Type B pancreatic cell (in vitro differentiated cells): Measurements from ENCODE around the gene ZSCAN18. TPM values are rescaled to one million over a fixed set of nuclear protein-coding genes. Genes with fewer than 3 reads are reported as not detected.

ENCODE experiments used
- DNase-seq: peaks from one replicate; pipeline ENCODE4 v3.0.0; 2021; ENCODE audit warnings: mixed read lengths; ENCODE audit not compliant: unreplicated experiment; ENCODE audit errors: extremely low spot score
- H3K27ac Mint-ChIP-seq: 2 replicates; pipeline ENCODE4 v1.8.0; 2021; ENCODE audit warnings: mild to moderate bottlenecking, mixed read lengths
- H3K27me3 Mint-ChIP-seq: 2 replicates; pipeline ENCODE4 v1.8.0; 2021; ENCODE audit warnings: mixed read lengths
- H3K36me3 Mint-ChIP-seq: 2 replicates; pipeline ENCODE4 v1.8.0; 2021; ENCODE audit warnings: mixed read lengths
- H3K4me1 Mint-ChIP-seq: one replicate; pipeline ENCODE4 v1.8.0; 2021; ENCODE audit warnings: mixed read lengths; ENCODE audit not compliant: unreplicated experiment
- H3K4me3 Mint-ChIP-seq: 2 replicates; pipeline ENCODE4 v1.8.0; 2021; ENCODE audit warnings: mild to moderate bottlenecking, mixed read lengths
- H3K9me3 Mint-ChIP-seq: 2 replicates; pipeline ENCODE4 v1.8.0; 2021; ENCODE audit warnings: mixed read lengths
- total RNA-seq: library from RNA; stranded (reverse); gene quantifications from 2 replicates; pipeline ENCODE4 v1.2.1, GENCODE V29; 2021; ENCODE audit warnings: low replicate concordance
- TF ChIP-seq, protein P1 (sequence below): fragments of 200-600 bp; sonication (generic); conservative IDR thresholded peaks from 2 replicates; pipeline ENCODE4 v1.5.0; 2021; ENCODE audit warnings: antibody characterized with exemption, mild to moderate bottlenecking

The ZSCAN18 gene
- total RNA-seq, 1 donor from 2014 or later: 82.4 TPM

DNA sequence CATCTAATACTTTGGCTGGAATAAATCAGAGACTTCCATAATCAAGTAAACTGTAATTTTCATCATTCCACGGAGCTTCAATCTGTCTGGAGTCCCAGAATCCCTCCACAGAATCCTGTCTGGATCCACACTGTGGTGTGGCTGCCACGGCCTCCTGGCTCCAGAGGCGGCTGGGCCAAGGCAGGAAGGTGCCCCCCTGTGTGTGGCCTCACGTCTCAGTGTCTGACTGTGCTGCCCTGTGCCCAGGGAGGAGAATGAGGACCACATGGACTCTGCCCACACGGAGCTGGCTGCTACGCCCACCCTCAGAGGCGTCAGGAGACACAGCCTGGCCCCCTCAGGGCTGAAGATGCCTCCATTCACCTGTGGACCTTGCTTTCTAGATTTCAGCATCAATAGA, 51.2 kb downstream of the ZSCAN18 start:
- TF ChIP-seq, protein P1, sequence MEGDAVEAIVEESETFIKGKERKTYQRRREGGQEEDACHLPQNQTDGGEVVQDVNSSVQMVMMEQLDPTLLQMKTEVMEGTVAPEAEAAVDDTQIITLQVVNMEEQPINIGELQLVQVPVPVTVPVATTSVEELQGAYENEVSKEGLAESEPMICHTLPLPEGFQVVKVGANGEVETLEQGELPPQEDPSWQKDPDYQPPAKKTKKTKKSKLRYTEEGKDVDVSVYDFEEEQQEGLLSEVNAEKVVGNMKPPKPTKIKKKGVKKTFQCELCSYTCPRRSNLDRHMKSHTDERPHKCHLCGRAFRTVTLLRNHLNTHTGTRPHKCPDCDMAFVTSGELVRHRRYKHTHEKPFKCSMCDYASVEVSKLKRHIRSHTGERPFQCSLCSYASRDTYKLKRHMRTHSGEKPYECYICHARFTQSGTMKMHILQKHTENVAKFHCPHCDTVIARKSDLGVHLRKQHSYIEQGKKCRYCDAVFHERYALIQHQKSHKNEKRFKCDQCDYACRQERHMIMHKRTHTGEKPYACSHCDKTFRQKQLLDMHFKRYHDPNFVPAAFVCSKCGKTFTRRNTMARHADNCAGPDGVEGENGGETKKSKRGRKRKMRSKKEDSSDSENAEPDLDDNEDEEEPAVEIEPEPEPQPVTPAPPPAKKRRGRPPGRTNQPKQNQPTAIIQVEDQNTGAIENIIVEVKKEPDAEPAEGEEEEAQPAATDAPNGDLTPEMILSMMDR: no peak
- Mint-ChIP-seq H3K27ac (no peak overlapping the region), H3K9me3 (peaks cover 10% of the 10 kb centered on the region), H3K4me1 (no peaks in the 10 kb centered on the region), H3K4me3 (no peak overlapping the region), H3K36me3 (no peaks in the 10 kb centered on the region), H3K27me3 (no peaks in the 10 kb centered on the region)
- DNase-seq: no peak

DNA sequence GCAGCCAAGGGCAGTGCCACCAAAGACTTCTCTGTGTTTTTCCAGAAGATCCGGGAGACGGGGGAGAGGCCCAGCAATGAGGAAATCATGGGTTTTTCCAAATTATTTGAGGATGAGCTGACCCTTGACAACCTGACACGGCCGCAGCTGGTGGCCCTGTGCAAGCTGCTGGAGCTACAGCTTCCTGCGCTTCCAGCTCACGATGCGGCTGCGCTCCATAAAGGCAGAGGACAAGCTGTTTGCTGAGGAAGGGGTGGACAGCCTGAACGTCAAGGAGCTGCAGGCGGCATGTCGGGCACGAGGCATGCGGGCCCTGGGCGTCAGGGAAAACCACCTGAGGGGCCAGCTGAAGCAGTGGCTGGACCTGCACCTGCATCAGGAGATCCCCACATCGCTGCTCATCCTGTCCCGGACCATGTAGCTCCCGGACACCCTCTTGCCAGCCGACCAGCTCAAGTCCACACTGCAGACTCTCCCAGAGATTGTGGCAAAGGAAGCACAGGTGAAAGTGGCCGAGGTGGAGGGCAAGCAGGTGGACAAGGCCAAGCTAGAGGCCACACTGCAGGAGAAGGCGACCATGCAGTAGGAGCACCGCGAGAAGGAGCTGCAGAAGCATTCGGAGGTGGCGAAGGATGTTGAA, 52.5 kb downstream of the ZSCAN18 start:
- DNase-seq: no peak
- Mint-ChIP-seq H3K9me3 (peaks cover 10% of the 10 kb centered on the region), H3K36me3 (no peaks in the 10 kb centered on the region), H3K27me3 (no peaks in the 10 kb centered on the region), H3K27ac (no peak overlapping the region), H3K4me1 (no peaks in the 10 kb centered on the region), H3K4me3 (no peak overlapping the region)
- TF ChIP-seq, protein P1: no peak

DNA sequence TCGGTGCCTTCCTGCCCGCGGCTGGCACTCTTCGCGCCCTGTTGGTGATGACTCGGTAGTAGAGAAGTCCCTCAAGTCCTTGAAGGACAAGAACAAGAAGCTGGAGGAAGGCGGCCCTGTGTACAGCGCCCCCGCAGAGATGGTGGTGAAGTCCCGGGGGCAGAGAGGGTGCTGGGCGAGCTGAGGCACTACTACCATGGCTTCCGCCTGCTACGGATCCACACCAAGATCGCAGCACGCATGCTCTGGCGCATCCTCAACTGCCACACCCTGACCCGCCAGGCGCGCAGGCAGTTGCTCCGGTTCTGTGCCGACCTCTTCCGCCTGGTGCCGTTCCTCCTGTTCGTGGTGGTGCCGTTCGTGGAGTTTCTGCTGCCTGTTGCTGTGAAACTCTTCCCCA, 53.1 kb downstream of the ZSCAN18 start:
- Mint-ChIP-seq H3K4me3 (no peak overlapping the region), H3K9me3 (peaks cover 10% of the 10 kb centered on the region), H3K4me1 (no peaks in the 10 kb centered on the region), H3K27ac (no peak overlapping the region), H3K27me3 (no peaks in the 10 kb centered on the region), H3K36me3 (no peaks in the 10 kb centered on the region)
- TF ChIP-seq, protein P1: no peak
- DNase-seq: no peak

DNA sequence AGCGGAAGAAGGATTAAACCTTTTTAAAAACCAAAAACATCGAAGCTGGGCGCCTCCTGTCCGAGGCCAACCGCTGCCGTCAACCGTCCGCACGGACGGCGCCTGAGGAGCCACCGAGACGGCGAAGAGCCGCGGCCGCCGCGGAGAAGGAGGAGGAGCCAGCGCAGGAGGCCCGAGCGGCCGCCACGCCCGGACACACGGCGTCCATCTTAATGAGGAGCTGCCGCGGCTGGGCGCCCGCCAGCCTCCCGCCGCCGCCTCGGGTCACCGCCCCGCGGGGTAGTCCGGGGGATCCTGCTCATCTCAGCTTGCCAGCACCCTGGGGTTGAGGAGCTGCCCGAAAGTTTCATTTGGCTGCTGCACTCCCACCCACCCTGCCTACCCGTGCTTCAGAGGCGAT, 53.6 kb downstream of the ZSCAN18 start:
- H3K27ac Mint-ChIP-seq: no peak overlapping the region
- H3K9me3 Mint-ChIP-seq: peaks cover 9% of the 10 kb centered on the region
- DNase-seq: no peak
- no peak overlapping the region for H3K4me3 Mint-ChIP-seq
- H3K4me1 Mint-ChIP-seq: no peaks in the 10 kb centered on the region
- H3K27me3 Mint-ChIP-seq: no peaks in the 10 kb centered on the region
- H3K36me3 Mint-ChIP-seq: no peaks in the 10 kb centered on the region
- TF ChIP-seq, protein P1: no peak

DNA sequence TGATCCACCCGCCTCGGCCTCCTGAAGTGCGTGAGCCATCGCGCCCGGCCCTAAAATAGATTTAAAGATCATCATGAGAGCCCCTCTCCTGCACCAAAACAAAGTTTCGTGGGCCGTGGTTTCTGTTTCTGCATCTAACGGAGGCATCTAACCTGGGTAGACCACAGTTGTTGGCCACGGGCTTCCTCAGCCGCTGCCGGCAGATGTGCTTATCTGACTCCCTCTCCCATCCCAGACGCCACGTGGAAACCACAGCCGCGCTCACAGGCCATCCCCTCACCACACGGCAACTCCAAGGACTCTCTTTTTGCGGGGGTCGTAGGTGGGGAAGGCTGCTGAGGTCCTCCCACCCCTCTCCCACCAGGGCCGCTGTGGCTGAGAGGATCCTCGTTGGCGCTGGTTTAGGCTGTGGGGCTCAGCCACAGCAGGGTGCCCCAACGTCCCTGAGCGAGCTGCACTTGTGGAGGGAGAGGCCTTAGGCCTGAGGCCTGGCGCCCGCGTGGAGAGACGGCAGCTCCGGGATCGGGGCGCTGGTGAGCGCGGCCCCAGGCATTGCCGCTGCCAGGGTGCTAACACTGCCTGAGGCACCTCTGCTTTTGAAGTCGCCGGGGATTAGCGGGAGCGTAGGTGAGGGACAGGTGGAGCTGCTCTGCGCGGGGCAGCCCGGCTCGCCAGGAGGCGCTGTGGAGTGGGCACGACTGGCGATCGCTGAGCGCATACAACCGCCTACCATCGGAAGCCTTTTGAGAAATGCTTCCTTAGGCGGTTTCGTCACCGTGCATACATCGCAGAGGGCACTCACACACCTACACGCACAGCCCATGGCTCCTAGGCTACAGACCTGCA, 55.3 kb downstream of the ZSCAN18 start:
- peaks cover 3% of the 10 kb centered on the region for H3K4me1 Mint-ChIP-seq
- H3K36me3 Mint-ChIP-seq: no peaks in the 10 kb centered on the region
- no peaks in the 10 kb centered on the region for H3K27me3 Mint-ChIP-seq
- H3K27ac Mint-ChIP-seq: no peak overlapping the region
- no peak overlapping the region for H3K4me3 Mint-ChIP-seq
- no peak for DNase-seq
- TF ChIP-seq, protein P1: no peak
- peaks cover 5% of the 10 kb centered on the region for H3K9me3 Mint-ChIP-seq
